Measurements from ENCODE around the gene ZSWIM6.

GRCh38 chr5:61354199-61354598 is 22.1 kb downstream of the ZSWIM6 start:
- TF ChIP-seq CTCF (IDR thresholded peaks at IDR 0.05) (no peak), ZFX (IDR thresholded peaks at IDR 0.05; ENCODE audit: borderline replicate concordance) (no peak)

Measured in 22Rv1 (cell line).